GM21717 (cell line): ENCODE results near the gene NPAS3.
A peak's percentile ranks its signal among the peaks of the same experiment; 100 is the strongest.

Experiments
- ATAC-seq: cut with Tn5 transposase; IDR thresholded peaks from one replicate; pipeline ENCODE4 v1.9.1; 2021; ENCODE audit warnings: mild to moderate bottlenecking, moderate library complexity; ENCODE audit not compliant: unreplicated experiment

Gene NPAS3

GRCh38 chr14:33773205-33774030, 834.7 kb downstream of the NPAS3 start:
- ATAC-seq, result no peak

- ATAC-seq, result no peak
These were observed 835.5 kb downstream of the NPAS3 start for GRCh38 chr14:33774161-33774560.

GRCh38 chr14:33774723-33775470, 836.2 kb downstream of the NPAS3 start:
- ATAC-seq, result no peak

- ATAC-seq, result no peak
These were observed 838.2 kb downstream of the NPAS3 start for GRCh38 chr14:33776871-33777270.

- ATAC-seq, result no peak
These were observed 839.0 kb downstream of the NPAS3 start for GRCh38 chr14:33777681-33778080.

- ATAC-seq, result no peak
These were observed 841.4 kb downstream of the NPAS3 start for GRCh38 chr14:33780035-33780434.

- ATAC-seq, result no peak
These were observed 842.6 kb downstream of the NPAS3 start for GRCh38 chr14:33781236-33781635.

GRCh38 chr14:33782923-33783322, 844.2 kb downstream of the NPAS3 start:
- ATAC-seq, result no peak

GRCh38 chr14:33786091-33786825, 847.6 kb downstream of the NPAS3 start:
- ATAC-seq, result no peak

- ATAC-seq, result no peak
These were observed 849.5 kb downstream of the NPAS3 start for GRCh38 chr14:33788161-33788560.

- ATAC-seq, result no peak
These were observed 852.3 kb downstream of the NPAS3 start for GRCh38 chr14:33790996-33791395.

- no peak for ATAC-seq
These were observed 853.5 kb downstream of the NPAS3 start for GRCh38 chr14:33792009-33792719.

GRCh38 chr14:33792720-33793368, 854.2 kb downstream of the NPAS3 start:
- peak; percentile 58 for ATAC-seq

GRCh38 chr14:33793398-33794110, 854.9 kb downstream of the NPAS3 start:
- no peak for ATAC-seq

GRCh38 chr14:33794791-33795305, 856.2 kb downstream of the NPAS3 start:
- ATAC-seq, result no peak

GRCh38 chr14:33796356-33796755, 857.7 kb downstream of the NPAS3 start:
- no peak for ATAC-seq

GRCh38 chr14:33799705-33800570, 861.3 kb downstream of the NPAS3 start:
- ATAC-seq, result no peak

- ATAC-seq, result no peak
These were observed 862.1 kb downstream of the NPAS3 start for GRCh38 chr14:33800735-33801163.
